GM12875 (cell line): ENCODE data around the gene SPECC1L.

Experiments used
- H3K4me3 ChIP-seq: one replicate; pipeline ENCODE4 v1.5.1; 2011; ENCODE audit warnings: low read depth, low read length, control low read depth
- CTCF ChIP-seq: IDR thresholded peaks from 2 replicates; pipeline ENCODE4 v1.5.1; 2011; ENCODE audit warnings: low read depth, mild to moderate bottlenecking, control low read depth, inconsistent platforms, low read length, moderate library complexity, borderline replicate concordance; ENCODE audit not compliant: insufficient read depth

The SPECC1L gene

GRCh38 chr22:24341627-24342026 lies 71.0 kb downstream of the SPECC1L start:
- no peak overlapping the region for H3K4me3 ChIP-seq
- TF ChIP-seq CTCF, result no peak

GRCh38 chr22:24350627-24351026 lies 80.0 kb downstream of the SPECC1L start:
- no peak overlapping the region for H3K4me3 ChIP-seq
- no peak for TF ChIP-seq CTCF

- H3K4me3 ChIP-seq, result no peak overlapping the region
- TF ChIP-seq CTCF, result no peak
These were observed 82.5 kb downstream of the SPECC1L start for GRCh38 chr22:24353121-24353520.

- H3K4me3 ChIP-seq, result no peak overlapping the region
- no peak for TF ChIP-seq CTCF
These were observed 84.9 kb downstream of the SPECC1L start for GRCh38 chr22:24355574-24355973.

GRCh38 chr22:24357547-24357946 lies 86.9 kb downstream of the SPECC1L start:
- H3K4me3 ChIP-seq, result no peak overlapping the region
- TF ChIP-seq CTCF, result no peak

- TF ChIP-seq CTCF, result no peak
These were observed 87.6 kb downstream of the SPECC1L start for GRCh38 chr22:24358105-24358836.

GRCh38 chr22:24359452-24360120 lies 89.0 kb downstream of the SPECC1L start:
- no peak overlapping the region for H3K4me3 ChIP-seq
- no peak for TF ChIP-seq CTCF

More at GRCh38 chr22:24358105-24358836, 87.6 kb downstream of the SPECC1L start:
- no peak overlapping the region for H3K4me3 ChIP-seq
